ENCODE results near the gene ETV4. TPM values are rescaled to one million over a fixed set of nuclear protein-coding genes. Genes with fewer than 3 reads are reported as not detected.

ETV4 gene
- total RNA-seq, 2 donors from 2014 or later = 51.1 to 83.0 TPM

GRCh38 chr17:43574348-43574747 is 28.2 kb upstream of the ETV4 start:
- Mint-ChIP-seq H3K27me3 (ENCODE audit: insufficient read depth) (peaks cover 8% of the 10 kb centered on the region), H3K4me1 (peaks cover 50% of the 10 kb centered on the region), H3K36me3 (ENCODE audit: low read depth) (no peaks in the 10 kb centered on the region), H3K27ac (no peak overlapping the region), H3K9me3 (no peaks in the 10 kb centered on the region), H3K4me3 (no peak overlapping the region)
- Histone ChIP-seq H3K27me3 (ENCODE audit: control insufficient read depth, insufficient read depth, low read length, poor library complexity, severe bottlenecking) (peaks cover 21% of the 10 kb centered on the region), H3K4me3 (ENCODE audit: low read length) (no peak overlapping the region), H3K27ac (ENCODE audit: low read depth, low read length) (no peak overlapping the region), H3K4me1 (ENCODE audit: control insufficient read depth, insufficient read depth, low read length) (peaks cover 23% of the 10 kb centered on the region), H3K9ac (ENCODE audit: extremely low read depth, low read length, poor library complexity, severe bottlenecking) (no peak overlapping the region), H3K9me3 (ENCODE audit: control insufficient read depth, low read length) (no peaks in the 10 kb centered on the region), H3K36me3 (ENCODE audit: control insufficient read depth, insufficient read depth, low read length) (no peaks in the 10 kb centered on the region)
- no peak for TF ChIP-seq CTCF (conservative IDR thresholded peaks at IDR 0.05)
- DNase-seq = no peak
- 86 to 89% methylated on average over 12 to 13 of the region's 13 CpGs for WGBS, 2 experiments (ENCODE audit: insufficient coverage in 1 of 2, insufficient read length in 1 of 2)

- DNase-seq = no peak
- Mint-ChIP-seq H3K4me3 (no peak overlapping the region), H3K4me1 (peaks cover 44% of the 10 kb centered on the region), H3K9me3 (no peaks in the 10 kb centered on the region), H3K27ac (no peak overlapping the region), H3K27me3 (ENCODE audit: insufficient read depth) (peaks cover 8% of the 10 kb centered on the region), H3K36me3 (ENCODE audit: low read depth) (no peaks in the 10 kb centered on the region)
- no peaks in the 10 kb centered on the region for H3K36me3 ChIP-seq (ENCODE audit: control insufficient read depth, insufficient read depth, low read length)
- no peak overlapping the region for H3K27ac ChIP-seq (ENCODE audit: low read depth, low read length)
- H3K4me1 ChIP-seq (ENCODE audit: control insufficient read depth, insufficient read depth, low read length) = peaks cover 17% of the 10 kb centered on the region
- TF ChIP-seq CTCF (conservative IDR thresholded peaks at IDR 0.05) = no peak
- no peak overlapping the region for H3K4me3 ChIP-seq (ENCODE audit: low read length)
- H3K9ac ChIP-seq (ENCODE audit: extremely low read depth, low read length, poor library complexity, severe bottlenecking) = no peak overlapping the region
- peaks cover 21% of the 10 kb centered on the region for H3K27me3 ChIP-seq (ENCODE audit: control insufficient read depth, insufficient read depth, low read length, poor library complexity, severe bottlenecking)
- 62 to 69% methylated on average over 4 to 7 of the region's 7 CpGs for WGBS, 2 experiments (ENCODE audit: insufficient coverage in 1 of 2, insufficient read length in 1 of 2)
- no peaks in the 10 kb centered on the region for H3K9me3 ChIP-seq (ENCODE audit: control insufficient read depth, low read length)
Measured at GRCh38 chr17:43573579-43574321, 27.6 kb upstream of the ETV4 start.

GRCh38 chr17:43572368-43572980 is 26.3 kb upstream of the ETV4 start:
- no peak overlapping the region for H3K9ac ChIP-seq (ENCODE audit: extremely low read depth, low read length, poor library complexity, severe bottlenecking)
- peaks cover 8% of the 10 kb centered on the region for H3K27me3 Mint-ChIP-seq (ENCODE audit: insufficient read depth)
- WGBS, 2 experiments (ENCODE audit: insufficient coverage in 1 of 2, insufficient read length in 1 of 2) = 87 to 90% methylated on average over 2 to 5 of the region's 5 CpGs
- no peak overlapping the region for H3K4me3 Mint-ChIP-seq
- peaks cover 6% of the 10 kb centered on the region for H3K4me1 ChIP-seq (ENCODE audit: control insufficient read depth, insufficient read depth, low read length)
- no peaks in the 10 kb centered on the region for H3K9me3 ChIP-seq (ENCODE audit: control insufficient read depth, low read length)
- H3K4me3 ChIP-seq (ENCODE audit: low read length) = no peak overlapping the region
- no peak overlapping the region for H3K27ac Mint-ChIP-seq
- TF ChIP-seq CTCF (conservative IDR thresholded peaks at IDR 0.05) = no peak
- H3K36me3 ChIP-seq (ENCODE audit: control insufficient read depth, insufficient read depth, low read length) = no peaks in the 10 kb centered on the region
- H3K27ac ChIP-seq (ENCODE audit: low read depth, low read length) = no peak overlapping the region
- peaks cover 21% of the 10 kb centered on the region for H3K27me3 ChIP-seq (ENCODE audit: control insufficient read depth, insufficient read depth, low read length, poor library complexity, severe bottlenecking)
- peaks cover 31% of the 10 kb centered on the region for H3K4me1 Mint-ChIP-seq
- no peaks in the 10 kb centered on the region for H3K9me3 Mint-ChIP-seq
- no peak for DNase-seq
- H3K36me3 Mint-ChIP-seq (ENCODE audit: low read depth) = no peaks in the 10 kb centered on the region
